Measurements from ENCODE around the gene NINL. TPM values are rescaled to one million over a fixed set of nuclear protein-coding genes. Genes with fewer than 3 reads are reported as not detected.

Gene NINL
- polyA plus RNA-seq, 1 of the 3 experiments (the other 2 are of a cell fraction), result 22.5 TPM

- H3K27ac ChIP-seq (ENCODE audit: low read depth in 2 of 2, low read length in 1 of 2), result no peak overlapping the region
- TF ChIP-seq MXI1 (IDR thresholded peaks at IDR 0.05; ENCODE audit: low read depth, low read length) (no peak), FOXM1 (IDR thresholded peaks at IDR 0.05; ENCODE audit: low read depth) (no peak), ELF1 (IDR thresholded peaks at IDR 0.05) (no peak), USF1 (IDR thresholded peaks at IDR 0.05; ENCODE audit: borderline replicate concordance, low read depth) (no peak), RCOR1 (IDR thresholded peaks at IDR 0.05; ENCODE audit: low read length) (no peak), JUND (IDR thresholded peaks at IDR 0.05) (no peak), GATA2 (CRISPR knock-in tag; IDR thresholded peaks at IDR 0.05) (no peak), FOXJ3 (CRISPR knock-in tag; IDR thresholded peaks at IDR 0.05) (no peak), GABPA (IDR thresholded peaks at IDR 0.05; ENCODE audit: low read depth) (no peak), TEAD4 (IDR thresholded peaks at IDR 0.05; ENCODE audit: borderline replicate concordance, insufficient read depth) (no peak), USF2 (IDR thresholded peaks at IDR 0.05; ENCODE audit: borderline replicate concordance, low read depth, low read length) (no peak), FOSL2 (IDR thresholded peaks at IDR 0.05; ENCODE audit: borderline replicate concordance, low read depth) (no peak)
- TF ChIP-seq, protein P1, sequence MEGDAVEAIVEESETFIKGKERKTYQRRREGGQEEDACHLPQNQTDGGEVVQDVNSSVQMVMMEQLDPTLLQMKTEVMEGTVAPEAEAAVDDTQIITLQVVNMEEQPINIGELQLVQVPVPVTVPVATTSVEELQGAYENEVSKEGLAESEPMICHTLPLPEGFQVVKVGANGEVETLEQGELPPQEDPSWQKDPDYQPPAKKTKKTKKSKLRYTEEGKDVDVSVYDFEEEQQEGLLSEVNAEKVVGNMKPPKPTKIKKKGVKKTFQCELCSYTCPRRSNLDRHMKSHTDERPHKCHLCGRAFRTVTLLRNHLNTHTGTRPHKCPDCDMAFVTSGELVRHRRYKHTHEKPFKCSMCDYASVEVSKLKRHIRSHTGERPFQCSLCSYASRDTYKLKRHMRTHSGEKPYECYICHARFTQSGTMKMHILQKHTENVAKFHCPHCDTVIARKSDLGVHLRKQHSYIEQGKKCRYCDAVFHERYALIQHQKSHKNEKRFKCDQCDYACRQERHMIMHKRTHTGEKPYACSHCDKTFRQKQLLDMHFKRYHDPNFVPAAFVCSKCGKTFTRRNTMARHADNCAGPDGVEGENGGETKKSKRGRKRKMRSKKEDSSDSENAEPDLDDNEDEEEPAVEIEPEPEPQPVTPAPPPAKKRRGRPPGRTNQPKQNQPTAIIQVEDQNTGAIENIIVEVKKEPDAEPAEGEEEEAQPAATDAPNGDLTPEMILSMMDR (IDR thresholded peaks at IDR 0.05), result no peak
- TF ChIP-seq, protein P2, sequence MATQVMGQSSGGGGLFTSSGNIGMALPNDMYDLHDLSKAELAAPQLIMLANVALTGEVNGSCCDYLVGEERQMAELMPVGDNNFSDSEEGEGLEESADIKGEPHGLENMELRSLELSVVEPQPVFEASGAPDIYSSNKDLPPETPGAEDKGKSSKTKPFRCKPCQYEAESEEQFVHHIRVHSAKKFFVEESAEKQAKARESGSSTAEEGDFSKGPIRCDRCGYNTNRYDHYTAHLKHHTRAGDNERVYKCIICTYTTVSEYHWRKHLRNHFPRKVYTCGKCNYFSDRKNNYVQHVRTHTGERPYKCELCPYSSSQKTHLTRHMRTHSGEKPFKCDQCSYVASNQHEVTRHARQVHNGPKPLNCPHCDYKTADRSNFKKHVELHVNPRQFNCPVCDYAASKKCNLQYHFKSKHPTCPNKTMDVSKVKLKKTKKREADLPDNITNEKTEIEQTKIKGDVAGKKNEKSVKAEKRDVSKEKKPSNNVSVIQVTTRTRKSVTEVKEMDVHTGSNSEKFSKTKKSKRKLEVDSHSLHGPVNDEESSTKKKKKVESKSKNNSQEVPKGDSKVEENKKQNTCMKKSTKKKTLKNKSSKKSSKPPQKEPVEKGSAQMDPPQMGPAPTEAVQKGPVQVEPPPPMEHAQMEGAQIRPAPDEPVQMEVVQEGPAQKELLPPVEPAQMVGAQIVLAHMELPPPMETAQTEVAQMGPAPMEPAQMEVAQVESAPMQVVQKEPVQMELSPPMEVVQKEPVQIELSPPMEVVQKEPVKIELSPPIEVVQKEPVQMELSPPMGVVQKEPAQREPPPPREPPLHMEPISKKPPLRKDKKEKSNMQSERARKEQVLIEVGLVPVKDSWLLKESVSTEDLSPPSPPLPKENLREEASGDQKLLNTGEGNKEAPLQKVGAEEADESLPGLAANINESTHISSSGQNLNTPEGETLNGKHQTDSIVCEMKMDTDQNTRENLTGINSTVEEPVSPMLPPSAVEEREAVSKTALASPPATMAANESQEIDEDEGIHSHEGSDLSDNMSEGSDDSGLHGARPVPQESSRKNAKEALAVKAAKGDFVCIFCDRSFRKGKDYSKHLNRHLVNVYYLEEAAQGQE (IDR thresholded peaks at IDR 0.05; ENCODE audit: low read depth, low read length), result no peak
- H3K9me3 ChIP-seq, result no peaks in the 10 kb centered on the region
- no peak overlapping the region for H3K4me3 ChIP-seq (ENCODE audit: low read depth in 2 of 2, low read length in 1 of 2)
- H3K9ac ChIP-seq, result no peak overlapping the region
- peaks cover 69% of the 10 kb centered on the region for H3K79me2 ChIP-seq (ENCODE audit: insufficient read depth)
- H2AFZ ChIP-seq (ENCODE audit: low read depth), result no peak overlapping the region
- WGBS (ENCODE audit: low lambda C conversion rate), result 95% methylated on average over 6 of the region's 6 CpGs
- H3K27me3 ChIP-seq (ENCODE audit: insufficient read depth), result no peaks in the 10 kb centered on the region
- H3K9me2 ChIP-seq, result no peaks in the 10 kb centered on the region
- no peak for DNase-seq
- ChIA-PET CTCF (no interaction called here), POLR2A (no interaction called here)
- H3K36me3 ChIP-seq (replicated peaks in 1 of 2; ENCODE audit: control insufficient read depth in 1 of 2, insufficient read depth in 2 of 2, low read length in 1 of 2), result peaks cover 0 to 10% of the 10 kb centered on the region in 2 experiments
- no peaks in the 10 kb centered on the region for H3K4me1 ChIP-seq (ENCODE audit: control insufficient read depth in 1 of 2, insufficient read depth in 2 of 2, low read depth in 1 of 2, low read length in 1 of 2)
- H4K20me1 ChIP-seq (ENCODE audit: insufficient read depth), result peaks cover 3% of the 10 kb centered on the region; the same call in 1 of the 2 replicates
- H3F3A ChIP-seq (replicated peaks; ENCODE audit: insufficient read depth), result no peaks in the 10 kb centered on the region
- H3K4me2 ChIP-seq, result no peak overlapping the region
These were observed 19.7 kb downstream of the NINL start for GRCh38 chr20:25565578-25566157.

Data from SK-N-SH (cell line).